GM18907 (cell line): ENCODE measurements around the gene ARFGEF2.
"Not testable (repeated sequence)": the region's sequence is repeated elsewhere in the genome, so short reads cannot be mapped to it uniquely, and the experiment has no call there.

Source experiments
- ATAC-seq: cut with Tn5 transposase; IDR thresholded peaks from one replicate; pipeline ENCODE4 v1.9.1; 2021; ENCODE audit warnings: mild to moderate bottlenecking, moderate library complexity; ENCODE audit not compliant: unreplicated experiment

ARFGEF2 gene

DNA sequence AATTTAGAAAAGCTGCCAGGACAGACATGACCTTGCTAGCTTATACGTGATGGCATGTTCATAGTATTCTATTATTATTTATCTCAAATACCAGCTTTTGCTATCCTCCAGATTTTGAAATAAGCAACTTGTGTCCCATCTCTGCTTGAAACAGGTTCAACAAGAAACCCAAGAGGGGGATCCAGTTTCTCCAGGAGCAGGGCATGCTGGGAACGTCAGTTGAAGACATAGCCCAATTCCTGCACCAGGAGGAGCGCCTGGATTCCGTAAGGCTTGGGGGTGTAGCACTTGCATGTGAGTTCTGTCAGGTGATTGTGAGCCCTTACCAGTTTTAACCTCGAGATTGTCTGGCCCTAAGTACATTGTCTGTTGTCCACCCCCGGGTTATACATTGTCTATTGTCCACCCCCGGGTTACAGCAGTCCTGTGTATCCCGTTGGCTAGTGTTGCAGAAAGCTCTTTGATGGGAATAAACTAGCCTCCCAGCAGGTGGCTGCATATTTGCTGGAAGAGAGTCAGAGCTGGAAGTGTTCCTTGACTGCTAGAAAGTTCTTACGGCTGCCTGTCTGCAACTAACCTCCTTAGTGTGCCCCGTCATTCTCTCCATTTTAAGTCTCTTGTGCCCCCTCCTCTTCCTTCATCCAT lies 63.2 kb downstream of the ARFGEF2 start:
- no peak for ATAC-seq

DNA sequence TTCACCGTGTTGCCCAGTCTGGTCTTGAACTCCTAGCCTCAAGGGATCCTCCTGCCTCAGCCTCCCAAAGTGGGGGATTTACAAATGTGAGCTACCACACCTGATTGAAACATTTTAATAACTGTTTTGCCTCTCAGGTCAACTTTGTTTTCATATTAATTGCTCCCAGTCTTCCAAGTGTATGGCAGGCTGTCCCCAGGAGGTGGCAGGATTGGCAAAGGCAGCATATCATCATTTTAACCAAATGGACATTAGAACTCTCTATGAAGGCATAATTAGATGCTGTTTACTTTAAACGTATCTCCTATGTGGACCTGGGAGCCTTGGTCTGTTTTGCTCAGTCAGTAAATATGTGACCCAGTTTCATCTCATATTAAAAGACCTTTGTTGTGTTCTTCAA lies 65.4 kb downstream of the ARFGEF2 start:
- no peak for ATAC-seq

DNA sequence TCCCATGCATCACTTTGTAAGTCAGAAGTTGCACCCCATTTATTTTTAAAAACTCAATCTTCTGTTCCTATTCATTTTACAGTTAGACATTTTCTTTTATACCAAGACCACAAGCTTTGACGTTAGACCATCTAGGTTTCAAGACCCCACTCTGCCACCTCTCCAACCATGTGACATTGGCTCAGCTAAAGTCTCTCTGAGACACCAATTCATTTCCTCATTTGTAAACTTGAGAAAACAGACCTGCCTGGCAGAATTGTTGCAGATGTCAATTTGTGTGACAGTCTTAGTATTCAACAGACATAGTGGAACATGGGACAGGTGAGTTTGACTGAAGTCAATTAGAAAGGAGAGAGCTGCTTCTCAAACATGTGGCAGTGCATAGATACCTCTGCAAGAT lies 69.0 kb downstream of the ARFGEF2 start:
- ATAC-seq = no peak

DNA sequence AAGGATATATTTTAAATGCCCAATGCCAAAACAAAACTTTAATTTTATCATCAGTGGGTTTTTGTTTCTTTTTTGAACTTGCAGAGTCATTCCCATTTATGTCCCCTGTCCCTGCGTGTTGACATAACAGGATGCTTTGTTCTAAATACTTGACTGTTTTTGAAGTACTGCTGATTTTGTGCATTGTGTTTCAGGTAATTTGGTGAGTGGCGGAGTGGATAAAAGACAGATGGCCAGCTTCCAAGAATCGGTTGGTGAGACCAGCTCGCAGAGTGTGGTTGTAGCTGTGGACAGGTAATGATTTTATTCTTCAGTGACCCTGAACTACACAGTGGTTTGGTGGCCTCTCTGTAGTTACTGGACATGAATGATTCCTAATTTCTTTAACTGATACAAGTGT lies 74.1 kb downstream of the ARFGEF2 start:
- no peak for ATAC-seq

DNA sequence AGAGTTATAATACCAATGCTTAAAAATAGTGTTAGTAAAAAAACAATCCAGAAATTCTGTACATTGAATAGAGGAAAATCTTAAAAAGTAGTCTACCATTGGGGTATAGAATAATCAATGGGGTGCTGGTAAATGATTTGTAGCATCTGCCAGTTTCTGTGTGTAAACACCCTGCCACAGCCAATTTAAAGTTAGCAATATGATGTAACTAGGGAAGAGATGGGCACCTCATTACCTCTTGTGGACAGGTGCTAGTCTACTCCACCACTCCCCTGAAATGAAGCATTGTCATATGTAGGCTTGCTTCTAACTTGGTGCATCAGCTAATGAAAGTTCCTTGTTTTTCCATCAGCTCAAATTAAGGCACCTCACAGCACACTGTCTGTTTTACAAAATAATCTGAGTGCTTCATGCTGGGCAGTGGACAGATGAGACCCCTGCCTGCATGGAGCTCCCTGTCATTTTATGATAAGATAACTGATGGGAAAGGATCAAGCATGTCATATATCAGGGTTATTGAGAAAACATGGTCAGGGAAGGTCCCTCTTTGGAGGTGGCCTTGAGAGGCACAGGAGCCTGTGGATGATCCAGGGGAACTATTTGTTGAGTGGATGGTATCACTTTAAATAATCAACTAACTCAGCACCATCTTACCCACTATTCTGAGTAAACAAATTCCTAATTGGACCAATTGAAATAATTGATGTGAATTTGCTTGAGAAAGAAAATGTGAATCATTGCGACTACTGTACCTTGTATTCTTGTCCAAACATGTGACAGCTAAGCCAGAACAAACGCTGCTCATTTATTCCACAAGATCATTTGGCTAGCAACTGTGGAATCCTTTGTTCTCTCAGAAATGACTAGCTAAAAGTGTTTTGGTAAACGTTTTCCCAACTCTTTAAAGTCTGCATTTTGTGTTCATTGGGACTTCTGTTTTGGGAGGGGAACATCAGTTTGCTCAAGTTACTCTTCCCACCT lies 78.7 kb downstream of the ARFGEF2 start:
- no peak for ATAC-seq

DNA sequence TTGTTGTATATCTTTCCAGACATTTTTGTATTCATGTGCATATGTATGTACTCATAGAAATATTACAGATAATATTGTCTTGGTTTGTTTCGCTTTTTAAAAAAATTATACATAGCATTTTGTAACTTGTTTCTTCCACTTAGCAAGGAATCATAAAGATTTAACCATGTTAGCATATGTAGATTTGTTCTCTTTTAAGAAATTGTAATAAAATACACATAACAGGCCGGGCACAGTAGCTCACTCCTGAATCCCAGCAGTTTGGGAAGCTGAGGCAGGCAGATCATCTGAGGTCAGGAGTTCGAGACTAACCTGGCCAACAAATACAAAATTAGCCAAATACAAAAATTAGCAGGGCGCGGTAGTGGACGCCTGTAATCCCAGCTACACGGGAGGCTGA lies 80.2 kb downstream of the ARFGEF2 start:
- no peak for ATAC-seq

DNA sequence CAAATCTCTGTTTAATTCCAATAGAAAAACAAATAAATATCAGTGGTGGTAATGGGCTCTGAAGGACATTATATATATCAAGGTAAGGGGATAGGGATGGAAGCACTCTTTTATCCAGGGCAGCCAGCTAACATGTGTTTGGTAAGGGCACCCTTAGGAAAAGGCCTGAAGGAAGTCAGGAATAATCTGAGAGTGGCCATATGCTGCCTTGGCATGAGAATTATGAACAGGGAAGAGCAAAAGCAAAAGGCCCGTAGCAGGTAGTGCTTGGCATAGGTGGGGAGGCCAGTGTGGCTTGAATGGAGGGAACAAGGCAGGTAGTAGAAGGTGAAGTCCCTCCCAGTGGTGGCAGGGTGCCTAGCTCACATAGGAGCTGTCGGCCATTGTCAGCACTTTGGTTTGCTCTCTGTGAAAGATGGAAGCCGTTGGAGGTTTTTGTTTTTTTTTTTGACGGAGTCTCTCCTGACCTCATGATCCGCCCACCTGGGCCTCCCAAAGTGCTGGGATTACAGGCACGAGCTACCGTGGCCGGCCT lies 85.0 kb downstream of the ARFGEF2 start:
- ATAC-seq = no peak

DNA sequence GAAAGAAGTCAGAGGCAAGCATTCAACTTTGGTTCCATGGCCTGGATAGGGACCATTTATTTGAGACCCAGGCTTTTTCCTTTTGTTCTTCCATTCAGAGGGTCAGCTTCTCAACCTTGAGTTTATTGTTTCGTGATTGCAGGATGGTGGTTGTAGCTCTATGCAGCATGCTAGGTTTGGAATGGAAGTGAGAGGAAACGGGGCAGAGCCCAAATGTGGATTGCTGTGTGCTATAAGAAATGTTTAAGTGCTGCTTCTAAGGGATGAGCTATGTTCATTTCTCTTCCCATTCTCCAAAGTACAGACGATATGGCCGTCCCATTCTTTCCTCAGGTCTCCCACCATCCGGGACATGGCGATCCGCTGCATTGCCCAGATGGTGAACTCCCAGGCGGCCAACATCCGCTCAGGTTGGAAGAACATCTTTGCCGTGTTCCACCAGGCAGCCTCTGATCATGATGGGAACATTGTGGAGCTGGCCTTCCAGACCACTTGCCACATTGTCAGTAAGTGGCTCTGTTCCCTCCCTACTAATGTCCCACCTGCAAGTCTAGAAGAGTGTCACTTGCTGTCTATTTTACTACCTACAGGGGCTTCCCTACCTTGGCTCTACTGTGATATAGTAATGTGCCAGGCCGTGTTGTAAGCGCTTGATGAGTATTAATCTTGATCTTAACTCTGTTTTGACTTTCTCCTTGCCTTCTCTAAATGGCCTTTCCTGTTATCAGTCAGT lies 88.6 kb downstream of the ARFGEF2 start:
- no peak for ATAC-seq

DNA sequence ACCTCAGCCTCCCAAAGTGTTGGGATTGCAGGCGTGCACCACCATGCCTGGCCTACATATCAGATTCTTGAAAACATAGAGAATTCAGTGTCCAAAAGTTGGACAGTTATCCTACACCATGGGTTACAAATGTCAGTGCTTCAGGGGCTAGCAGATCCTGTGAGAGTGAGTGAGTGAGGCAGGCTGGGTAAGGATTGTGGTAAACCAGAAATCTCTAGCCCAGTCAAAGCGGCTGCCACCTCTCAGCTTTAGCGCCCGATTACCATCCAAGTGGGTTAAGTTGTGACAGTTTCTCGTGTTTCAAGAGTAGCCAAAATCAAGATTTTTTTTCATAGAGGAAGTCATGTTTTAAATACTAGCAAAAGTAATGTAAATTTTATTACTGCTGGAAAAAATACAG lies 102.7 kb downstream of the ARFGEF2 start:
- no peak for ATAC-seq

DNA sequence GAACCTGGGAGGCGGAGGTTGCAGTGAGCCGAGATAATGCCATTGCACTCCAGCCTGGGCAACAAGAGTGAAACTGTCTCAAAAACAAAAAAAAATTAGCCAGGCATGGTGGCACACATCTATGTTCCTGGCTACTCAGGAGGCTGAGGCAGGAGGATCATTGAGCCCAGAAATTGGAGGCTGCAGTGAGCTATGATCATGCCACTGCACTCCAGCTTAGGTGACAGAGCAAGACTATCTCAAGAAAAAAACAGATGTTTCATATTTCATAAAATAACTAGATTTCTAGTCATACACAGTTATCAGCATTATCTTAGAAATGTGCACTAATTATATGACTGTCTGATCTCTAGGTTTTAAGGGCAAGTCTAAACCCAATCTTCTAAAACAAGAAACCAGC lies 106.7 kb downstream of the ARFGEF2 start:
- ATAC-seq = not testable (repeated sequence)

DNA sequence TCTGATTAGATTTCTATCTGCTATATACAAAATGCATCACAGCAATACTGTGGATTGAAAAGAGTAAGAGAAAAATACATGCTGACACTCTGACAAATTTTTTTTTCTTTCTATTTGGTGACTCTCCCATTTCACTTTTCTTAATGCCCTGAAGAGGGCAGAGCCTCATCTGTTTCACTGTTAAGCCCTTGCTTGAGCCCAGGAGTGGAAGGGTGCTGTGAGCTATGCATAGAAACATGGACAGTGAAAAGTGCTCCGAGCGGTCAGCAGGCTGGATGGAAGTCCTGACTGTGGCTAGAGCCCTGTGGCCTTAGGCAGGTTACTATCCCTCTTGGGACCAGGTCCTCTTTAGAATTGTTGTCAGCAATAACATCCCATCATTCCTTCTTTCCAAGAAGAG lies 107.2 kb downstream of the ARFGEF2 start:
- ATAC-seq = no peak

DNA sequence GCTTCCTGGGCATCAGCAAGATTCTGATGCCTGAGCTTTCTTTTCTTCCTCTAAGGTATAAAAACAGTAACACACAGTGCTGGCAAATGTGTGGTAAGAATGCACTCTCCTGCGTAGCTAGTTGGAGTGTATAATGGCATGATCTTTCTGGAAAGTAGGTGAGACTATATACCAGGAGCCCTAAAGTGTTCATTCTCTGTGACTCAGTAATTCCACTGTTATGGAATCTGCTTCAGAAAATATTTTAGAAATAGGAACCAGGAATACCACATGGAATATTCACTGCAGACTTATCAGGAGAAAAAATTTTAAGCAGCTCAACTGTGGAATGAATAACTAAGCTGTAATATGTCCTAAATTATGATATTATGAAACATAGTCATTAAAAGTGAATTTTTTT lies 107.7 kb downstream of the ARFGEF2 start:
- no peak for ATAC-seq

DNA sequence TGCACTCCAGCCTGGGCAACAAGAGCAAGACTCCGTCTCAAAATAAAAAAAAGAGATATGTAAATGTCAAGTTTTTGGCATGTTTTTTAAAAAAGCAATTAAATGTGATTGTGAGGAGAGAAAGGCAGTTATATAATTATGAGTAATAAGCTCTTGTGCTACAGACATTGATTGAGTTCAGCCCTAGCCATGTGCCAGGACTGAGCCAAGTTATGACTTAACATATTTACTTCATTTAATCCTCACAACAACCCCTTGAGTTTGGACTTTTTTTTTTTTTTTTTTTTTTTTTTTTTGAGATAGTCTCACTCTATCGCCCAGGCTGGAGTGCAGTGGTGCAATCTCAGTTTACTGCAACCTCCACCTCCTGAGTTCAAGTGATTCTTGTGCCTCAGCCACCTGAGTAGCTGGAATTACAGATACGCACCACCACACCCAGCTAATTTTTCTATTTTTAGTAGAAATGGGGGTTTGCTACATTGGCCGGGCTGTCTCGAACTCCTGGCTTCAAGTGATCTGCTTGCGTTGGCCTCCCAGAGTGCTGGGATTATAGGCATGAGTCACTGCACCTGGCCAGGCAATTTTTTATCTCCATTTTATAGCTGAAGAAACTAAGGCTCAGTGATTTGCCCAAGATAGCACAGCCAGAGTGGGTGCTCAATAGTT lies 109.6 kb downstream of the ARFGEF2 start:
- no peak for ATAC-seq

DNA sequence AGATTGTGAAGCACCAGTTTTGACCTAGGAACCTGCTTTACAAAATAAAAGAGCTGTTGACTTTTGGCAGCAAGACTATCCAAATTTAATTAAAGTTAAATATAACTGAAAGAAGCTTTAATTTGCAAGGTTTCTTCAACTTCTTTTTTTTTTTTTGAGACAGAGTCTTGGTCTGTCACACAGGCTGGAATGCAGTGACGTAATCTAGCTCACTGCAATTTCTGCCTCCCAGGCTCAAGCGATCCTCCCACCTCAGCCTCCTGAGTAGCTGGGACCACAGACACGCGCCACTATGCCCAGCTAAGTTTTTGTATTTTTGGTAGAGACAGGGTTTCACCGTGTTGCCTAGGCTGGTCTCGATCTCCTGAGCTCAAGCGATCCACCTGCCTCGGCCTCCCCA lies 110.9 kb downstream of the ARFGEF2 start:
- ATAC-seq = no peak

DNA sequence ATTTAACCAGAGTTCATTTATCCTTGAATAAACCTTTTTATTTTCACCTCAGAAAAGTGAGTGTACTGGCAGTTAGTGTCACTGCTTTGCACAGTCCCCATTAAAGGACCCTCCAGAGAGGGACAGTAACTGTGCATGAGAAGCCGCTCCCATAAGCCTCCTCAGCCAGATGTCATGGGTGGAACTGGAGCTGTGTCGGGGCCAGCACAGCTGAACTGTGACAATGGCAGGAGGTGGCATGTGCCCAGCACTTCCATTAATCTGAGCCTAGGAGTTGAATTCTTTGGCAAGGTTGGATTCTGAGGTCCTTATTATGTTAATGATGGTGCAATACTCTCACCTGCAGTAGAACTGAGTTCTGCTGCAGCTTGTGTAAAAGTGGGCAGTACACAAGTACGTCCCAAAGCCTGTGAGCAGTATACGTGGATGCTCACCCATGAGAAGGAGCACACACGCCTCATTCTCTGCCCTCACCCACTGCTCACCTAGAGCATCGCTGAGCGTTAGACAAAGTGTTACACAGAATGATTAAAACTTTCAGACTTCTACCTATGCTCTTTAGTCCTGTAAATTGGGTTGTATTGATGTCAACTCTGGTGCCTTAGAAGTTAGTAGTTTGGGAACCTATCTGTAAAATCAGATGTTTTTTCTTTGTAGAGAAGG lies 112.7 kb downstream of the ARFGEF2 start:
- no peak for ATAC-seq

DNA sequence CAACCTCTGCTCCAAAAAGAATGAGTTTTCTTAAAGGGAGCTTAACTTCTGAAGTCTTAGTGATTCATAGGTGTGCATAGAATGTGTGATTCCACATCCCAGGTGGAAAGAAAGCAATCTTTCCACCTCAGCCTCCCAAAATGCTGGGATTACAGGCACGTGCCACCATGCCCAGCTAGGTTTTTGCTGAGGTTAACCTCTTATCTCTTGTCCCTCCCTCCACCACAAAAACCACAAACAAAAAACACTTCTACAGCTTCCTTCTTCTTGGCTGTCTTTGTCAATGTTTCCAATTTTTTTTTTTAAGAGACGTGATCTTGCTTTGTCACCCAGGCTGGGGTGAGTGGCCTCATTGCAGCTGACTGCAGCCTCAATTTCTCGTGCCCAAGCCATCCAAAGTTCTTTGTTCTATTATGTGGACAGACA lies 116.5 kb downstream of the ARFGEF2 start:
- ATAC-seq = no peak

DNA sequence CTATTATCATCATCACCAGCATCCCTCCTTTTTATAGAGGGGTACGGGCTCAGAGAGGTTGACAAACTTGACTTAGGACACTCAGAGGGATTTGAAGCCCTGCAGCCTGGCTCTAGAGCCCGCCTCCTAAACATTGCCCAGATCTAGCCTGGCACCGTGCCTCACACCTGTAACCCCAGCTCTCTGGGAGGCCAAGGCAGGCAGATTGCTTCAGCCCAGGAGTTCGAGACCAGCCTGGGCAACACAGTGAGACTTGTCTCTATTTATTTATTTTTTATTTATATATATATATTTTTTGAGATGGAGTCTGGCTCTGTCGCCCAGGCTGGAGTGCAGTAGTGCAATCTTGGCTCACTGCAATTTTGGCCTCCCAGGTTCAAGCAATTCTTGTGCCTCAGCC lies 118.3 kb downstream of the ARFGEF2 start:
- no peak for ATAC-seq

DNA sequence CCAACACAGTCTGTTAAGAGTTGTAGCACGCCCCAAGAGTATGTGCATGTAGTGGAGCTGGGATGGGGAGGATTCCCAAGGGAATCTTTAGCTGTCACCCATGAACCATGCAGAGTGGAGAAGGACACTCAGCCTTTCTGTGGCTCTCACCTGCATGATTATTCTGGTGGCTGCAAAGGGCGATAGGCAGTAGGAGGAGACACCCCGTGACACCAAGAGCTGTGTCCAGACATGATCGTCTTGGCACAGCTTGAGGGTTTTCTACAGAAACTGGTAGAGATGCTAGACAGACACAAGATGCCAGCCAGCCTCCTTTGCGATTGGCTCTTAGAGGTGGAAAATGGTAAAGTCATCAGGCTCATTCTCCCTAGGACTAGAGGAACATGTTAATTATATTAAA lies 121.5 kb downstream of the ARFGEF2 start:
- no peak for ATAC-seq

DNA sequence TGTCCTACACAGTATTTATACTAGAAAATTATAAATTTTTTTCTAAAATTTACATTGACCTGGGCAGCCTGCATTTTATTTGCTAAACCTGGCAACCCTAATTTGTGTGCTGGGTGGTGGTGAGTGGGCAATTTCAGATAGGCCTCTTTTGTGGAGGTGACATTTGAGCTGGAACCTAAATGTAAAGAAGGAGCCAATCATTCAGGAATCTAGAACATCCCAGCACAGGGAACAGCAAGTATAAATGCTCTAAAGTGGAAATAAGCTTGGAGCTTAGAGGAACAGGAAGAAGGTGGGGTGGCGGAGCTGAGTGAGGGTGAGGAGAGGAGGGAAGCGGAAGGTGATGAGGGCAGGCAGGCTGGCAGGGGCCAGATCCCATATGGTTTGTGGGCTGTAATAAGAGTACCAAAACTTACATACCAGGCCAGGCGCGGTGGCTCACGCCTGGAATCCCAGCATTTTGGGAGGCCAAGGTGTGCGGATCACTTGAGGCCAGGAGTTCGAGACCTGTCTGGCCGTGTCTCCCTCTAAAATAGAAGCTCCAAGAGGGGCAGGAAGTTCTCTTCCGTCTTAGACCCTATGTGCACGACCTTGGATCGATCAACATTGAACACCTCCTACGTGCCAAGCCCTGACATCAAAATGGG lies 124.1 kb downstream of the ARFGEF2 start:
- ATAC-seq = peak; percentile 22
